H9 (cell line): ENCODE measurements around the gene TMC3. TPM values are rescaled to one million over a fixed set of nuclear protein-coding genes. Genes with fewer than 3 reads are reported as not detected.

Source experiments
- DNase-seq: peaks from one replicate; pipeline ENCODE4 v3.0.0-alpha.2; 2017
- H2AFZ ChIP-seq: one replicate; pipeline ENCODE4 v1.6.1; 2013; ENCODE audit warnings: mild to moderate bottlenecking, low read length, control low read depth, moderate library complexity
- H2AK5ac ChIP-seq: 2 replicates; pipeline ENCODE4 v1.6.1; 2013; ENCODE audit warnings: low read length, control low read depth, mixed read lengths; ENCODE audit not compliant: insufficient read length
- H2BK120ac ChIP-seq: one replicate; pipeline ENCODE4 v1.6.1; 2013; ENCODE audit warnings: low read depth, mild to moderate bottlenecking, low read length, control low read depth, inconsistent platforms; ENCODE audit not compliant: poor library complexity, severe bottlenecking
- H2BK12ac ChIP-seq: 2 replicates; pipeline ENCODE4 v1.6.1; 2013; ENCODE audit warnings: low read length, control low read depth, mixed read lengths, low read depth; ENCODE audit not compliant: insufficient read length
- H2BK15ac ChIP-seq: 2 replicates; pipeline ENCODE4 v1.6.1; 2013; ENCODE audit warnings: low read depth, low read length, control low read depth
- H2BK20ac ChIP-seq: one replicate; pipeline ENCODE4 v1.6.1; 2013; ENCODE audit warnings: low read depth, mild to moderate bottlenecking, low read length, control low read depth, inconsistent platforms; ENCODE audit not compliant: poor library complexity, severe bottlenecking
- H2BK5ac ChIP-seq: 2 replicates; pipeline ENCODE4 v1.6.1; 2013; ENCODE audit warnings: low read length, control low read depth, mixed read lengths; ENCODE audit not compliant: insufficient read length
- H3K14ac ChIP-seq: 2 replicates; pipeline ENCODE4 v1.6.1; 2013; ENCODE audit warnings: low read length, control low read depth; ENCODE audit not compliant: insufficient read depth
- H3K18ac ChIP-seq: 2 replicates; pipeline ENCODE4 v1.6.1; 2013; ENCODE audit warnings: low read depth, mild to moderate bottlenecking, mixed read lengths, low read length, control low read depth; ENCODE audit not compliant: insufficient read length
- H3K23ac ChIP-seq: 2 replicates; pipeline ENCODE4 v1.6.1; 2013; ENCODE audit warnings: low read length, control low read depth, mixed read lengths, low read depth; ENCODE audit not compliant: insufficient read length
- H3K23me2 ChIP-seq: 2 replicates; pipeline ENCODE4 v1.6.1; 2013; ENCODE audit warnings: low read depth, mild to moderate bottlenecking, mixed read lengths, low read length, control low read depth; ENCODE audit not compliant: insufficient read length, poor library complexity, severe bottlenecking
- H3K27ac ChIP-seq: 2 replicates; pipeline ENCODE4 v1.5.1; 2013; ENCODE audit warnings: low read length, control low read depth, mixed read lengths, low read depth; ENCODE audit not compliant: insufficient read length
- H3K27me3 ChIP-seq: 2 replicates; pipeline ENCODE4 v1.6.1; 2013; ENCODE audit warnings: low read length, control low read depth, inconsistent platforms; ENCODE audit not compliant: insufficient read depth
- H3K4ac ChIP-seq: 2 replicates; pipeline ENCODE4 v1.6.1; 2013; ENCODE audit warnings: low read depth, mild to moderate bottlenecking, control low read depth, inconsistent platforms, low read length, moderate library complexity
- H3K4me1 ChIP-seq: 2 replicates; pipeline ENCODE4 v1.6.1; 2013; ENCODE audit warnings: low read length, control low read depth, inconsistent platforms; ENCODE audit not compliant: insufficient read depth
- H3K4me2 ChIP-seq: 2 replicates; pipeline ENCODE4 v1.6.1; 2013; ENCODE audit warnings: low read length, control low read depth, mixed read lengths; ENCODE audit not compliant: insufficient read length, insufficient read depth
- H3K56ac ChIP-seq: 2 replicates; pipeline ENCODE4 v1.6.1; 2013; ENCODE audit warnings: low read depth, mild to moderate bottlenecking, mixed read lengths, low read length, control low read depth; ENCODE audit not compliant: insufficient read length
- H3K79me1 ChIP-seq: 2 replicates; pipeline ENCODE4 v1.6.1; 2013; ENCODE audit warnings: low read depth, mild to moderate bottlenecking, moderate library complexity, low read length, control low read depth, inconsistent platforms; ENCODE audit not compliant: insufficient read depth, poor library complexity, severe bottlenecking
- H3K79me2 ChIP-seq: 2 replicates; pipeline ENCODE4 v1.6.1; 2013; ENCODE audit warnings: low read length, control low read depth, inconsistent platforms; ENCODE audit not compliant: insufficient read depth
- H3K9ac ChIP-seq: 2 replicates; pipeline ENCODE4 v1.6.1; 2013; ENCODE audit warnings: low read length, control low read depth, mixed read lengths; ENCODE audit not compliant: insufficient read length; ENCODE audit errors: extremely low read depth
- H3K9me3 ChIP-seq: one replicate; pipeline ENCODE4 v1.6.1; 2013; ENCODE audit warnings: low read depth, low read length, inconsistent platforms; ENCODE audit not compliant: control insufficient read depth
- H3T11ph ChIP-seq: one replicate; pipeline ENCODE4 v1.6.1; 2013; ENCODE audit warnings: mild to moderate bottlenecking, low read length, control low read depth, inconsistent platforms
- H4K20me1 ChIP-seq: one replicate; pipeline ENCODE4 v1.6.1; 2013; ENCODE audit not compliant: control insufficient read depth, insufficient read length, insufficient read depth
- H4K5ac ChIP-seq: 2 replicates; pipeline ENCODE4 v1.6.1; 2013; ENCODE audit warnings: low read depth, mild to moderate bottlenecking, mixed read lengths, low read length, control low read depth; ENCODE audit not compliant: insufficient read length
- H4K8ac ChIP-seq: replicated peaks from 2 replicates; pipeline ENCODE4 v1.6.1; 2013; ENCODE audit warnings: low read length, control low read depth, mixed read lengths, low read depth; ENCODE audit not compliant: insufficient read length
- H4K91ac ChIP-seq: 2 replicates; pipeline ENCODE4 v1.6.1; 2013; ENCODE audit warnings: low read depth, mild to moderate bottlenecking, moderate library complexity, mixed read lengths, low read length, control low read depth; ENCODE audit not compliant: insufficient read length
- H3K27ac Mint-ChIP-seq, 3 experiments: 2 replicates in 2 of 3; 3 replicates in 1 of 3; pipeline ENCODE4 v1.8.0; 2020 to 2021; ENCODE audit warnings: mixed read lengths in 3 of 3, mild to moderate bottlenecking in 1 of 3, moderate library complexity in 1 of 3
- H3K27me3 Mint-ChIP-seq: 2 replicates; pipeline ENCODE4 v1.8.0; 2021; ENCODE audit warnings: low read depth, mild to moderate bottlenecking, moderate library complexity, mixed read lengths
- H3K36me3 Mint-ChIP-seq, 3 experiments: 2 replicates in 2 of 3; 3 replicates in 1 of 3; pipeline ENCODE4 v1.8.0; 2020 to 2021; ENCODE audit warnings: low read depth in 3 of 3, mixed read lengths in 3 of 3; ENCODE audit not compliant: insufficient read depth in 1 of 3
- H3K4me1 Mint-ChIP-seq, 2 experiments: 2 replicates each; pipeline ENCODE4 v1.8.0; 2020; ENCODE audit warnings: mixed read lengths in 2 of 2
- H3K4me3 Mint-ChIP-seq, 2 experiments: 2 replicates in 1 of 2; 3 replicates in 1 of 2; pipeline ENCODE4 v1.8.0; 2020 to 2021; ENCODE audit warnings: mild to moderate bottlenecking in 2 of 2, mixed read lengths in 2 of 2, moderate library complexity in 1 of 2
- H3K9me3 Mint-ChIP-seq, 2 experiments: 2 replicates in 1 of 2; 3 replicates in 1 of 2; pipeline ENCODE4 v1.8.0; 2020; ENCODE audit warnings: mild to moderate bottlenecking in 2 of 2, mixed read lengths in 2 of 2, moderate library complexity in 1 of 2
- CTCF ChIP-seq: fragments of 200-600 bp; sonication (generic); conservative IDR thresholded peaks from 3 replicates; pipeline ENCODE4 v1.8.0; 2021; ENCODE audit warnings: antibody characterized with exemption, mild to moderate bottlenecking
- WGBS: extraction: QIAGEN DNeasy Blood & Tissue Kit; methylation state at CpG from one replicate; pipeline ENCODE4 v1.1.7; 2013; ENCODE audit warnings: missing lambda C conversion rate, low lambda C conversion rate, mixed read lengths; ENCODE audit not compliant: insufficient read length; ENCODE audit errors: extremely low coverage; 5-methylcytosine and 5-hydroxymethylcytosine counted together
- total RNA-seq: library from RNA; stranded (reverse); gene quantifications from 2 replicates; pipeline ENCODE4 v1.2.1, GENCODE V29; 2021

The TMC3 gene
- total RNA-seq, 1 experiment from 2014 or later: not detected

GRCh38 chr15:81297147-81297572 is 76.9 kb downstream of the TMC3 start:
- Histone ChIP-seq H2BK120ac (no peak overlapping the region), H3K4me1 (peaks cover 7% of the 10 kb centered on the region; the same call in 1 of the 2 replicates), H2BK20ac (no peak overlapping the region), H3K9me3 (no peaks in the 10 kb centered on the region), H4K5ac (no peak overlapping the region), H4K20me1 (no peaks in the 10 kb centered on the region), H3T11ph (no peak overlapping the region), H3K79me2 (no peaks in the 10 kb centered on the region), H3K79me1 (no peaks in the 10 kb centered on the region), H4K91ac (no peak overlapping the region), H3K4me2 (no peak overlapping the region), H3K23ac (no peak overlapping the region), H3K27me3 (no peaks in the 10 kb centered on the region), H3K27ac (no peak overlapping the region), H4K8ac (no peak overlapping the region), H3K9ac (no peak overlapping the region), H2BK15ac (no peak overlapping the region), H3K18ac (no peak overlapping the region), H3K56ac (no peak overlapping the region), H2AK5ac (no peak overlapping the region), H2AFZ (no peak overlapping the region), H3K14ac (no peak overlapping the region), H2BK12ac (no peak overlapping the region), H3K23me2 (no peaks in the 10 kb centered on the region), H2BK5ac (no peak overlapping the region), H3K4ac (no peak overlapping the region)
- DNase-seq: no peak
- Mint-ChIP-seq H3K27ac (no peak overlapping the region), H3K4me3 (no peak overlapping the region), H3K4me1 (peaks cover 14 to 23% of the 10 kb centered on the region in 2 experiments), H3K36me3 (no peaks in the 10 kb centered on the region), H3K27me3 (peaks cover 17% of the 10 kb centered on the region), H3K9me3 (no peaks in the 10 kb centered on the region)
- no CpG with 5 or more reads among the region's 3 CpGs for WGBS
- no peak for TF ChIP-seq CTCF
